ENCODE data around the gene WDR87.

WDR87 gene

GRCh38 chr19:37906869-37907734, 708 bp upstream of the WDR87 start, which contains the start of gene SIPA1L3:
Gene SIPA1L3, plus strand, starts transcription at chr19:37907208. Its CDS starts 174,358 bp downstream, at chr19:38081566.
- H3K36me3 ChIP-seq (ENCODE audit: control insufficient read depth in 4 of 4, insufficient read depth in 4 of 4, low read length in 3 of 4), result peaks cover 0 to 3% (median 0%) of the 10 kb centered on the region in 4 experiments
- no peaks in the 10 kb centered on the region for H3K27me3 ChIP-seq (replicated peaks in 2 of 5; ENCODE audit: control insufficient read depth in 4 of 5, insufficient read depth in 5 of 5, low read length in 4 of 5)
- ChIA-PET POLR2A (interaction anchor here (0.6 to 1.5 kb wide), 6 partner anchors 12 to 264 kb away, joined by 3 read pairs; no protein-coding TSS in a partner anchor), CTCF (interaction anchor here (0.6 to 3.7 kb wide), 15 partner anchors 11 to 1245 kb away, joined by 3 to 18 read pairs (median 7); no protein-coding TSS in a partner anchor)
- H3K9me3 ChIP-seq (ENCODE audit: control extremely low read depth in 1 of 5, control insufficient read depth in 4 of 5, insufficient read depth in 2 of 5, low read depth in 1 of 5, low read length in 4 of 5), result no peaks in the 10 kb centered on the region
- peak within 1 kb of the TSS; percentile 86 to 99 (median 89) for H3K4me3 ChIP-seq (ENCODE audit: control insufficient read depth in 1 of 7, extremely low read depth in 1 of 7, insufficient read depth in 4 of 7, low read depth in 2 of 7, low read length in 6 of 7)
- peaks cover 14 to 25% (median 25%) of the 10 kb centered on the region in 4 experiments for H3K4me1 ChIP-seq (ENCODE audit: control extremely low read depth in 1 of 4, control insufficient read depth in 4 of 4, insufficient read depth in 4 of 4, low read length in 3 of 4)
- WGBS (ENCODE audit: insufficient coverage), result 0% methylated on average over 78 of the region's 95 CpGs
- peak; percentile 96 to 99 (median 98) for DNase-seq
- H3K27ac ChIP-seq (ENCODE audit: insufficient read depth in 1 of 2, low read depth in 1 of 2, low read length in 2 of 2, poor library complexity in 1 of 2, severe bottlenecking in 2 of 2), result peak within 1 kb of the TSS; percentile 72 to 85

GRCh38 chr19:37903096-37903495, 3.3 kb downstream of the WDR87 start:
- no peak for DNase-seq
- Histone ChIP-seq H3K27ac (ENCODE audit: insufficient read depth in 1 of 2, low read depth in 1 of 2, low read length in 2 of 2, poor library complexity in 1 of 2, severe bottlenecking in 2 of 2) (no peak overlapping the region), H3K27me3 (replicated peaks in 2 of 5; ENCODE audit: control insufficient read depth in 4 of 5, insufficient read depth in 5 of 5, low read length in 4 of 5) (no peaks in the 10 kb centered on the region), H3K4me3 (ENCODE audit: control insufficient read depth in 1 of 7, extremely low read depth in 1 of 7, insufficient read depth in 4 of 7, low read depth in 2 of 7, low read length in 6 of 7) (no peak overlapping the region), H3K36me3 (ENCODE audit: control insufficient read depth in 4 of 4, insufficient read depth in 4 of 4, low read length in 3 of 4) (no peaks in the 10 kb centered on the region), H3K4me1 (ENCODE audit: control extremely low read depth in 1 of 4, control insufficient read depth in 4 of 4, insufficient read depth in 4 of 4, low read length in 3 of 4) (peaks cover 10 to 19% (median 15%) of the 10 kb centered on the region in 4 experiments), H3K9me3 (ENCODE audit: control extremely low read depth in 1 of 5, control insufficient read depth in 4 of 5, insufficient read depth in 2 of 5, low read depth in 1 of 5, low read length in 4 of 5) (no peaks in the 10 kb centered on the region)
- ChIA-PET CTCF (interaction anchor here (0.7 to 6.1 kb wide), 27 partner anchors 8 to 362 kb away, joined by 3 to 41 read pairs (median 5); partner anchors contain the start of gene SPINT2), POLR2A (no interaction called here)
- WGBS (ENCODE audit: insufficient coverage), result 100% methylated on average over 1 of the region's 2 CpGs

- WGBS (ENCODE audit: insufficient coverage), result 0% methylated on average over 4 of the region's 4 CpGs
These were observed 3.7 kb downstream of the WDR87 start for GRCh38 chr19:37902668-37903067.

GRCh38 chr19:37899966-37900365, 6.4 kb downstream of the WDR87 start:
- Histone ChIP-seq H3K27ac (ENCODE audit: insufficient read depth in 1 of 2, low read depth in 1 of 2, low read length in 2 of 2, poor library complexity in 1 of 2, severe bottlenecking in 2 of 2) (no peak overlapping the region), H3K4me3 (ENCODE audit: control insufficient read depth in 1 of 7, extremely low read depth in 1 of 7, insufficient read depth in 4 of 7, low read depth in 2 of 7, low read length in 6 of 7) (no peak overlapping the region), H3K36me3 (ENCODE audit: control insufficient read depth in 4 of 4, insufficient read depth in 4 of 4, low read length in 3 of 4) (no peaks in the 10 kb centered on the region), H3K9me3 (ENCODE audit: control extremely low read depth in 1 of 5, control insufficient read depth in 4 of 5, insufficient read depth in 2 of 5, low read depth in 1 of 5, low read length in 4 of 5) (no peaks in the 10 kb centered on the region), H3K4me1 (ENCODE audit: control extremely low read depth in 1 of 4, control insufficient read depth in 4 of 4, insufficient read depth in 4 of 4, low read length in 3 of 4) (peaks cover 0 to 2% (median 0%) of the 10 kb centered on the region in 4 experiments), H3K27me3 (replicated peaks in 2 of 5; ENCODE audit: control insufficient read depth in 4 of 5, insufficient read depth in 5 of 5, low read length in 4 of 5) (no peaks in the 10 kb centered on the region)
- ChIA-PET POLR2A (no interaction called here), CTCF (interaction anchor here (0.8 to 6.1 kb wide), 4 partner anchors 18 to 194 kb away, joined by 3 to 41 read pairs (median 6); no protein-coding TSS in a partner anchor)
- no peak for DNase-seq
- WGBS (ENCODE audit: insufficient coverage), result 53% methylated on average over 2 of the region's 2 CpGs

More at GRCh38 chr19:37902668-37903067, 3.7 kb downstream of the WDR87 start:
- no peak overlapping the region for H3K4me3 ChIP-seq (ENCODE audit: control insufficient read depth in 1 of 7, extremely low read depth in 1 of 7, insufficient read depth in 4 of 7, low read depth in 2 of 7, low read length in 6 of 7)
- no peaks in the 10 kb centered on the region for H3K9me3 ChIP-seq (ENCODE audit: control extremely low read depth in 1 of 5, control insufficient read depth in 4 of 5, insufficient read depth in 2 of 5, low read depth in 1 of 5, low read length in 4 of 5)
- H3K27me3 ChIP-seq (replicated peaks in 2 of 5; ENCODE audit: control insufficient read depth in 4 of 5, insufficient read depth in 5 of 5, low read length in 4 of 5), result no peaks in the 10 kb centered on the region
- peaks cover 6 to 15% (median 10%) of the 10 kb centered on the region in 4 experiments for H3K4me1 ChIP-seq (ENCODE audit: control extremely low read depth in 1 of 4, control insufficient read depth in 4 of 4, insufficient read depth in 4 of 4, low read length in 3 of 4)
- peak; percentile 77 to 84 (median 77) for DNase-seq
- H3K27ac ChIP-seq (ENCODE audit: insufficient read depth in 1 of 2, low read depth in 1 of 2, low read length in 2 of 2, poor library complexity in 1 of 2, severe bottlenecking in 2 of 2), result no peak overlapping the region
- H3K36me3 ChIP-seq (ENCODE audit: control insufficient read depth in 4 of 4, insufficient read depth in 4 of 4, low read length in 3 of 4), result no peaks in the 10 kb centered on the region
- POLR2A ChIA-PET, result no interaction called here
- CTCF ChIA-PET, result interaction anchor here (0.6 to 6.1 kb wide), 35 partner anchors 9 to 362 kb away, joined by 3 to 41 read pairs (median 5); partner anchors contain the start of gene SPINT2

DNA sequence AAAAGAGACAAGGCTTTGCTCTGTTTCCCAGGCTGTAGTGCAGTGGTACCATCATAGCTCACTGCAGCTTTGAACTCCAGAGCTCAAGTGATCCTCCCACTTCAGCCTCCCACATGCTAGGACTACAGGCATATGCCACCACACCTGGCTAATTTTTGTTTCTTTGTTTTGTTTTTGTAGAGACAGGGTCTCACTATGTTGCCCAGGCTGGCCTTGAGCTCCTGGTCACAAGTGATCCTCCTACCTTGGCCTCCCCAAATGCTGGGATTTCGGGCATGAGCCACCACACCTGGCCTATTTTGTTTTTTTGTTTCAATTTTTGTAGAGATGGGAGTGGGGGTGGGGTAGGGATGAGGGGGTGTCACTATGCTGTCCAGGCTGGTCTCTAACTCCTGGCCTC, 6.9 kb downstream of the WDR87 start:
- DNase-seq, result no peak
- Histone ChIP-seq H3K36me3 (ENCODE audit: control insufficient read depth in 4 of 4, insufficient read depth in 4 of 4, low read length in 3 of 4) (no peaks in the 10 kb centered on the region), H3K9me3 (ENCODE audit: control extremely low read depth in 1 of 5, control insufficient read depth in 4 of 5, insufficient read depth in 2 of 5, low read depth in 1 of 5, low read length in 4 of 5) (no peaks in the 10 kb centered on the region), H3K4me3 (ENCODE audit: control insufficient read depth in 1 of 7, extremely low read depth in 1 of 7, insufficient read depth in 4 of 7, low read depth in 2 of 7, low read length in 6 of 7) (no peak overlapping the region), H3K27ac (ENCODE audit: insufficient read depth in 1 of 2, low read depth in 1 of 2, low read length in 2 of 2, poor library complexity in 1 of 2, severe bottlenecking in 2 of 2) (no peak overlapping the region), H3K4me1 (ENCODE audit: control extremely low read depth in 1 of 4, control insufficient read depth in 4 of 4, insufficient read depth in 4 of 4, low read length in 3 of 4) (peaks cover 0 to 2% (median 0%) of the 10 kb centered on the region in 4 experiments), H3K27me3 (replicated peaks in 2 of 5; ENCODE audit: control insufficient read depth in 4 of 5, insufficient read depth in 5 of 5, low read length in 4 of 5) (no peaks in the 10 kb centered on the region)
- CTCF ChIA-PET, result interaction anchor here (0.6 to 6.1 kb wide), 5 partner anchors 19 to 244 kb away, joined by 3 to 41 read pairs (median 4); no protein-coding TSS in a partner anchor
- POLR2A ChIA-PET, result no interaction called here
- WGBS (ENCODE audit: insufficient coverage), result no CpG with 5 or more reads among the region's 1 CpG

DNA sequence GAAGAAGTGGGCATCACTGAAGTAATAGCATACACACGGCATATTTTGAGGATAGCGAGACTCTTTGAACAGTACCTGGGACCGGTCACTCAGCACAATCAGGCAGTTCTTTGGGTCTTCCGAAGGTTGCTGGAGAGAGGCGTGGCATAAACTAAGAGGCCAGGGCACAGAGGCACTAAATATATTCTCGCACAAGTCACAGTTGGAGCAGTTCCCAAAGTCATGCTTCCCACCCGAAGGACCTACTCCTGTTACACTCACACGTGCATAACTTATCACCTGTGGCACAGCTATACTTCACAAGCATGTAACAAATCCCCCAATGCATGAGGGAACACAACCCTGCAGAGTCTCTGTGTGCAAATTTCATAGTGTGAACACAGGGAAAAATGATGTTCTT, 10.2 kb downstream of the WDR87 start:
- no peak overlapping the region for H3K27ac ChIP-seq (ENCODE audit: insufficient read depth in 1 of 2, low read depth in 1 of 2, low read length in 2 of 2, poor library complexity in 1 of 2, severe bottlenecking in 2 of 2)
- H3K9me3 ChIP-seq (ENCODE audit: control extremely low read depth in 1 of 5, control insufficient read depth in 4 of 5, insufficient read depth in 2 of 5, low read depth in 1 of 5, low read length in 4 of 5), result no peaks in the 10 kb centered on the region
- no peaks in the 10 kb centered on the region for H3K36me3 ChIP-seq (ENCODE audit: control insufficient read depth in 4 of 4, insufficient read depth in 4 of 4, low read length in 3 of 4)
- ChIA-PET CTCF (interaction anchor here (1.6 kb wide), 1 partner anchor 36 kb away, joined by 3 read pairs; no protein-coding TSS in a partner anchor), POLR2A (no interaction called here)
- no peak overlapping the region for H3K4me3 ChIP-seq (ENCODE audit: control insufficient read depth in 1 of 7, extremely low read depth in 1 of 7, insufficient read depth in 4 of 7, low read depth in 2 of 7, low read length in 6 of 7)
- no peak for DNase-seq
- H3K27me3 ChIP-seq (replicated peaks in 2 of 5; ENCODE audit: control insufficient read depth in 4 of 5, insufficient read depth in 5 of 5, low read length in 4 of 5), result no peaks in the 10 kb centered on the region
- peaks cover 0 to 2% (median 0%) of the 10 kb centered on the region in 4 experiments for H3K4me1 ChIP-seq (ENCODE audit: control extremely low read depth in 1 of 4, control insufficient read depth in 4 of 4, insufficient read depth in 4 of 4, low read length in 3 of 4)
- 98% methylated on average over 8 of the region's 8 CpGs for WGBS (ENCODE audit: insufficient coverage)

Data from common myeloid progenitor, CD34-positive (primary cell).